ENCODE measurements around the gene RGMA.

GRCh38 chr15:93066834-93067648 is 22.0 kb downstream of the RGMA start:
- TF ChIP-seq, protein P1, sequence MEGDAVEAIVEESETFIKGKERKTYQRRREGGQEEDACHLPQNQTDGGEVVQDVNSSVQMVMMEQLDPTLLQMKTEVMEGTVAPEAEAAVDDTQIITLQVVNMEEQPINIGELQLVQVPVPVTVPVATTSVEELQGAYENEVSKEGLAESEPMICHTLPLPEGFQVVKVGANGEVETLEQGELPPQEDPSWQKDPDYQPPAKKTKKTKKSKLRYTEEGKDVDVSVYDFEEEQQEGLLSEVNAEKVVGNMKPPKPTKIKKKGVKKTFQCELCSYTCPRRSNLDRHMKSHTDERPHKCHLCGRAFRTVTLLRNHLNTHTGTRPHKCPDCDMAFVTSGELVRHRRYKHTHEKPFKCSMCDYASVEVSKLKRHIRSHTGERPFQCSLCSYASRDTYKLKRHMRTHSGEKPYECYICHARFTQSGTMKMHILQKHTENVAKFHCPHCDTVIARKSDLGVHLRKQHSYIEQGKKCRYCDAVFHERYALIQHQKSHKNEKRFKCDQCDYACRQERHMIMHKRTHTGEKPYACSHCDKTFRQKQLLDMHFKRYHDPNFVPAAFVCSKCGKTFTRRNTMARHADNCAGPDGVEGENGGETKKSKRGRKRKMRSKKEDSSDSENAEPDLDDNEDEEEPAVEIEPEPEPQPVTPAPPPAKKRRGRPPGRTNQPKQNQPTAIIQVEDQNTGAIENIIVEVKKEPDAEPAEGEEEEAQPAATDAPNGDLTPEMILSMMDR (IDR thresholded peaks at IDR 0.05), result no peak
- no peak for TF ChIP-seq ZFX (IDR thresholded peaks at IDR 0.05; ENCODE audit: borderline replicate concordance)
